IMR-90 (cell line): ENCODE results near the gene LEPROT. TPM values are rescaled to one million over a fixed set of nuclear protein-coding genes. Genes with fewer than 3 reads are reported as not detected.

Experiments used
- ATAC-seq: fragments of 200-7000 bp; cut with Tn5 transposase; 2 replicates; pipeline ENCODE4 v1.9.1; 2020; ENCODE audit warnings: low read depth, mild to moderate bottlenecking, moderate library complexity
- BruUV-seq: library from RNA; stranded (reverse); fragments of 400-500 nt; replicated peaks from 2 replicates; lab custom pipeline; 2021; lab: Mats Ljungman, UMichigan
- CTCF ChIA-PET: fragments of 300-600 bp; formaldehyde crosslinking; extraction: SDS; loops from one replicate; lab custom pipeline; 2021; ENCODE audit warnings: antibody characterized with exemption; lab: Yijun Ruan, JAX
- POLR2A ChIA-PET: fragments of 300-600 bp; sonication (Branson Sonifier 250); formaldehyde crosslinking; loops from one replicate; lab custom pipeline; 2022; ENCODE audit warnings: antibody characterized with exemption; ENCODE audit not compliant: unreplicated experiment; lab: Charles Lee
- DNase-seq: peaks from one replicate; pipeline ENCODE4 v3.0.0; 2013
- H2AFZ ChIP-seq: replicated peaks from 2 replicates; pipeline ENCODE3; 2013; ENCODE audit warnings: low read length, mild to moderate bottlenecking; ENCODE audit not compliant: poor library complexity
- H2AK5ac ChIP-seq: 2 replicates; pipeline ENCODE4 v1.6.1; 2013; ENCODE audit warnings: low read depth, low read length, inconsistent platforms
- H2AK9ac ChIP-seq: replicated peaks from 2 replicates; pipeline ENCODE3; 2013; ENCODE audit warnings: mild to moderate bottlenecking, low read depth, low read length, moderate library complexity; ENCODE audit not compliant: poor library complexity
- H2BK120ac ChIP-seq: 2 replicates; pipeline ENCODE4 v1.6.1; 2013; ENCODE audit warnings: low read depth, low read length, inconsistent platforms
- H2BK15ac ChIP-seq: 3 replicates; pipeline ENCODE4 v1.6.1; 2013; ENCODE audit warnings: low read depth, low read length, inconsistent platforms
- H2BK20ac ChIP-seq: 2 replicates; pipeline ENCODE4 v1.6.1; 2013; ENCODE audit warnings: low read depth, mild to moderate bottlenecking, inconsistent platforms, low read length, moderate library complexity
- H2BK5ac ChIP-seq: 2 replicates; pipeline ENCODE4 v1.6.1; 2013; ENCODE audit warnings: mild to moderate bottlenecking, low read depth, low read length, inconsistent platforms; ENCODE audit not compliant: poor library complexity, severe bottlenecking
- H3K14ac ChIP-seq: replicated peaks from 2 replicates; pipeline ENCODE4 v1.6.1; 2013; ENCODE audit warnings: low read depth, low read length, inconsistent platforms
- H3K18ac ChIP-seq: 2 replicates; pipeline ENCODE4 v1.6.1; 2013; ENCODE audit warnings: low read depth, low read length, control low read depth
- H3K23ac ChIP-seq: 2 replicates; pipeline ENCODE4 v1.6.1; 2013; ENCODE audit warnings: low read depth, low read length, inconsistent platforms
- H3K27ac ChIP-seq: 2 replicates; pipeline ENCODE4 v1.5.1; 2013; ENCODE audit warnings: mild to moderate bottlenecking, control low read depth, low read length; ENCODE audit not compliant: insufficient read depth
- H3K27me3 ChIP-seq: 2 replicates; pipeline ENCODE4 v1.6.1; 2013; ENCODE audit warnings: low read length; ENCODE audit not compliant: control insufficient read depth, insufficient read depth
- H3K36me3 ChIP-seq: 2 replicates; pipeline ENCODE4 v1.6.1; 2013; ENCODE audit warnings: low read length, mixed read lengths; ENCODE audit not compliant: control insufficient read depth, insufficient read depth
- H3K4ac ChIP-seq: 2 replicates; pipeline ENCODE4 v1.6.1; 2013; ENCODE audit warnings: low read depth, low read length, inconsistent platforms
- H3K4me1 ChIP-seq: 2 replicates; pipeline ENCODE4 v1.6.1; 2013; ENCODE audit warnings: low read length, mixed read lengths; ENCODE audit not compliant: control insufficient read depth, insufficient read depth
- H3K4me2 ChIP-seq: 2 replicates; pipeline ENCODE4 v1.6.1; 2013; ENCODE audit warnings: low read depth, mild to moderate bottlenecking, control low read depth, low read length, moderate library complexity
- H3K4me3 ChIP-seq: 2 replicates; pipeline ENCODE4 v1.5.1; 2013; ENCODE audit warnings: low read depth, mild to moderate bottlenecking, control low read depth, low read length, moderate library complexity; ENCODE audit not compliant: insufficient read depth
- H3K56ac ChIP-seq: 2 replicates; pipeline ENCODE4 v1.6.1; 2013; ENCODE audit warnings: low read length, inconsistent platforms; ENCODE audit not compliant: insufficient read depth; ENCODE audit errors: extremely low read depth
- H3K79me1 ChIP-seq, 2 experiments: 2 replicates each; pipeline ENCODE4 v1.6.1; 2013; ENCODE audit warnings: low read length in 2 of 2, inconsistent platforms in 1 of 2, low read depth in 1 of 2
- H3K9ac ChIP-seq: 2 replicates; pipeline ENCODE4 v1.6.1; 2013; ENCODE audit warnings: low read depth, low read length, control low read depth
- H3K9me1 ChIP-seq: 2 replicates; pipeline ENCODE4 v1.6.1; 2013; ENCODE audit warnings: low read length, inconsistent platforms; ENCODE audit not compliant: insufficient read depth
- H3K9me3 ChIP-seq: 2 replicates; pipeline ENCODE4 v1.6.1; 2013; ENCODE audit warnings: low read length; ENCODE audit not compliant: control insufficient read depth, insufficient read depth
- H4K20me1 ChIP-seq: 2 replicates; pipeline ENCODE4 v1.6.1; 2013; ENCODE audit warnings: low read length, inconsistent platforms; ENCODE audit not compliant: insufficient read depth
- H4K5ac ChIP-seq: 2 replicates; pipeline ENCODE4 v1.6.1; 2013; ENCODE audit warnings: mild to moderate bottlenecking, low read depth, low read length, control low read depth
- H4K8ac ChIP-seq, 2 experiments: 2 replicates each; pipeline ENCODE4 v1.6.1; 2013; ENCODE audit warnings: low read depth in 2 of 2, low read length in 2 of 2, control low read depth in 1 of 2, inconsistent platforms in 1 of 2
- H4K91ac ChIP-seq: 2 replicates; pipeline ENCODE4 v1.6.1; 2013; ENCODE audit warnings: low read depth, low read length, inconsistent platforms; ENCODE audit not compliant: insufficient read depth
- BHLHE40 ChIP-seq: fragments of 150-350 bp; IDR thresholded peaks from 2 replicates; pipeline ENCODE4 v1.6.1; 2016; ENCODE audit warnings: mild to moderate bottlenecking, low read depth, low read length
- CEBPB ChIP-seq: IDR thresholded peaks from 2 replicates; pipeline ENCODE4 v1.6.1; 2012; ENCODE audit warnings: low read depth, low read length, improper control_type of control experiment
- ELK1 ChIP-seq: fragments of 150-350 bp; IDR thresholded peaks from 2 replicates; pipeline ENCODE4 v1.6.1; 2016; ENCODE audit warnings: low read depth, mild to moderate bottlenecking, low read length, moderate library complexity, borderline replicate concordance
- MAZ ChIP-seq: IDR thresholded peaks from 2 replicates; pipeline ENCODE4 v1.6.1; 2012; ENCODE audit warnings: low read depth, mild to moderate bottlenecking, low read length, improper control_type of control experiment, moderate library complexity, borderline replicate concordance
- NFE2L2 ChIP-seq: fragments of 150-350 bp; IDR thresholded peaks from 2 replicates; pipeline ENCODE4 v1.6.1; 2016; ENCODE audit warnings: low read depth, mild to moderate bottlenecking, low read length
- POLR2A ChIP-seq: IDR thresholded peaks from 2 replicates; pipeline ENCODE4 v1.6.1; 2012; ENCODE audit warnings: mild to moderate bottlenecking, low read depth, low read length
- RAD21 ChIP-seq: IDR thresholded peaks from 2 replicates; pipeline ENCODE4 v1.6.1; 2012; ENCODE audit warnings: low read length, improper control_type of control experiment
- RCOR1 ChIP-seq: IDR thresholded peaks from 2 replicates; pipeline ENCODE4 v1.6.1; 2012; ENCODE audit warnings: mild to moderate bottlenecking, low read length, improper control_type of control experiment; ENCODE audit not compliant: insufficient replicate concordance
- USF2 ChIP-seq: fragments of 150-350 bp; IDR thresholded peaks from 2 replicates; pipeline ENCODE4 v1.6.1; 2017; ENCODE audit warnings: mild to moderate bottlenecking, antibody characterized with exemption, low read length, low read depth
- WGBS, 2 experiments: methylation state at CpG; one replicate each; pipeline versions ENCODE4 v1.1.5 to v1.1.7; 2013; ENCODE audit warnings: missing lambda C conversion rate in 2 of 2; ENCODE audit not compliant: insufficient read length in 1 of 2; ENCODE audit errors: extremely low coverage in 2 of 2; 5-methylcytosine and 5-hydroxymethylcytosine counted together
- dilution Hi-C: fragments of 300-500 bp; cut with HindIII; formaldehyde crosslinking; loops from one replicate; pipeline ENCODE4 v1.14.3; 2018; ENCODE audit warnings: low sequenced_read_pairs; ENCODE audit not compliant: unreplicated experiment
- in situ Hi-C: fragments of 300-500 bp; cut with MboI; formaldehyde crosslinking; loops from 3 replicates; pipeline ENCODE4 v1.14.3; 2019; ENCODE audit warnings: low sequenced_read_pairs, inconsistent platforms, mixed read lengths
- intact Hi-C: fragments of 100-400 bp; cut with micrococcal nuclease; formaldehyde crosslinking; loops from 2 replicates; pipeline ENCODE4 v1.10.0; 2022
- polyA plus RNA-seq, 3 experiments: library from polyadenylated mRNA; depleted of rRNA; stranded (reverse); fragments of >200 nt; gene quantifications; 2 replicates each; pipeline ENCODE4 v1.2.3, GENCODE V29; 2012; ENCODE audit warnings: low replicate concordance in 1 of 3
- total RNA-seq: library from RNA; depleted of rRNA; stranded (reverse); fragments of >200 nt; gene quantifications from 2 replicates; pipeline ENCODE4 v1.2.3, GENCODE V29; 2012

LEPROT gene
- total and polyA plus RNA-seq, 2 of the 4 experiments (the other 2 are of a cell fraction), result 21.0 to 40.2 TPM

- no peak overlapping the region for H3K4me2 ChIP-seq
- no peak overlapping the region for H2BK120ac ChIP-seq
- dilution Hi-C loops, result no loop called here
- H3K27ac ChIP-seq, result no peak overlapping the region
- H2AK9ac ChIP-seq, result no peak overlapping the region
- ATAC-seq (no peak), DNase-seq (no peak)
- H2BK20ac ChIP-seq, result no peak overlapping the region
- H2AK5ac ChIP-seq, result no peak overlapping the region
- H2BK5ac ChIP-seq, result no peak overlapping the region
- no peaks in the 10 kb centered on the region for H3K9me1 ChIP-seq
- H3K79me1 ChIP-seq, result no peaks in the 10 kb centered on the region
- H3K56ac ChIP-seq, result no peak overlapping the region
- CTCF ChIA-PET, result no interaction called here
- no peaks in the 10 kb centered on the region for H3K9me3 ChIP-seq
- H3K4me1 ChIP-seq, result no peaks in the 10 kb centered on the region; the same call in 1 of the 2 replicates
- H3K14ac ChIP-seq, result no peak overlapping the region
- no peaks in the 10 kb centered on the region for H3K36me3 ChIP-seq
- intact Hi-C loops, result no loop called here
- H3K27me3 ChIP-seq, result no peaks in the 10 kb centered on the region
- no peak overlapping the region for H4K5ac ChIP-seq
- no peak overlapping the region for H3K4ac ChIP-seq
- in situ Hi-C loops, result no loop called here
- H2AFZ ChIP-seq, result no peak overlapping the region
- H2BK15ac ChIP-seq, result no peak overlapping the region
- no peak overlapping the region for H3K9ac ChIP-seq
- no peak overlapping the region for H3K4me3 ChIP-seq
- no CpG with 5 or more reads among the region's 3 CpGs for WGBS, 2 experiments
- TF ChIP-seq BHLHE40, result no peak
- no peak for TF ChIP-seq POLR2A
- TF ChIP-seq NFE2L2, result no peak
- TF ChIP-seq RAD21, result no peak
- TF ChIP-seq RCOR1, result no peak
- TF ChIP-seq CEBPB, result no peak
- no peak for TF ChIP-seq USF2
- TF ChIP-seq ELK1, result no peak
- TF ChIP-seq MAZ, result no peak
- no peak overlapping the region for H3K18ac ChIP-seq
- H4K20me1 ChIP-seq, result no peaks in the 10 kb centered on the region
- H3K23ac ChIP-seq, result no peak overlapping the region
- POLR2A ChIA-PET, result no interaction called here
- H4K91ac ChIP-seq, result no peak overlapping the region
- no peak overlapping the region for H4K8ac ChIP-seq
- no TSS peak for BruUV-seq
These were observed 55.9 kb downstream of the LEPROT start for GRCh38 chr1:65476327-65476726.
